Retina (tissue), 1 donor: ENCODE data around the gene TIMELESS.
"Not testable (repeated sequence)": the region's sequence is repeated elsewhere in the genome, so short reads cannot be mapped to it uniquely, and the experiment has no call there.

ENCODE experiments used
- DNase-seq: peaks from one replicate; pipeline ENCODE4 v3.0.0-alpha.2; 2016

TIMELESS gene

DNA sequence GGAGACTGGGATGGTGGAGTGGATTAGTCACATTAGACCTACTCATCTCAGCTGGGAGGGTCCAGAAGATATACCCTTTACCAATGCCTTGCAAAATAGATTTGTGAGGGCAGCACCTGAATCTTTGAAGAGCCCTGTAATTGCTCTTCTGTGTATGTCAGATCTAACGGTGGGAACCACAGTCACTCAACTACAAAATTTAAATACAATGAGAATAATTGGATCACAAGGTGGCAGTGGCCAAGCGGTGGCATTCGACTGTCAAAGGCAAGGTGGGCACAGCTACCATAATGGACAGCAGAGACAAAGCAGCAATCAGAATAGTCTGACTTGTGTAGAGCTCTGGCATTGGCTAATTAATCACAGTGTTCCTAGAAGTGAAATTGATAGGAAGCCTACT lies 49.8 kb downstream of the TIMELESS start:
- not testable (repeated sequence) for DNase-seq

DNA sequence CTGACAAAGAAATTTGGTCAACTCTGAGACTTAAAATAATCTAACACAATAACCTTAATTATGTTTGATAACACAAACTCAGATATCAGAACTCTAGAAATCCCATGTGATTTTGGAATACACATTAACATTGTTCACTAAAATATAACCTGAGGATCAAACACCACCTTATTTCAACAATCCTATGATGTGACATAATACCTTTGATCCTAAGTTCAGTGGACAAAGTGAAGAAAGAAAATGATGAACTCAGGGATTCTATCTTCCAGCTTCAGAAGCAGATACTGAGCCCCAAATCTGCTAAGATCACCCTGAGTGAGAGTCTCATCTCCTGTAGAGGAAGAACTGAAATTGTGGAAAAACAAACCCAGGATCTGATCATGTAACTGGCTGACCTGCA lies 50.9 kb downstream of the TIMELESS start:
- no peak for DNase-seq

DNA sequence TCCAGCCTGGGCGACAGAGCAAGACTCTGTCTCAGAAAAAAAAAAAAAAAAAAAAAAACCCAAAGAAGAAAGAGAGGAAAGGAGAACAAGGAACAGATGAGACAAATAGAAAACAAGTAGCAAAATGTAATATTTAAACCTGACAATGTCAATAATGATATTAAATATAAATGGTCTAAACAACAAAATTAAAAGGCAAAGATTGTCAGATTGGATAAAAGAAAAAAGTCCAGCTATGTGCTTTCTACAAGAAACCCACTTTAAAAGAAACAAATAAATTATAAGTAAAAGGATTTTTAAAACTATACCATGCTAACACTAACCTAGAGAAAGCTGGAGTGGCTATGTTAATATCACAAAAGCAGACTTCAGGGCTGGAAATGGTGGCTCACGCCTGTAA lies 56.9 kb downstream of the TIMELESS start:
- DNase-seq = no peak

- DNase-seq = no peak
These were observed 57.5 kb downstream of the TIMELESS start for GRCh38 chr12:56391721-56392120.

DNA sequence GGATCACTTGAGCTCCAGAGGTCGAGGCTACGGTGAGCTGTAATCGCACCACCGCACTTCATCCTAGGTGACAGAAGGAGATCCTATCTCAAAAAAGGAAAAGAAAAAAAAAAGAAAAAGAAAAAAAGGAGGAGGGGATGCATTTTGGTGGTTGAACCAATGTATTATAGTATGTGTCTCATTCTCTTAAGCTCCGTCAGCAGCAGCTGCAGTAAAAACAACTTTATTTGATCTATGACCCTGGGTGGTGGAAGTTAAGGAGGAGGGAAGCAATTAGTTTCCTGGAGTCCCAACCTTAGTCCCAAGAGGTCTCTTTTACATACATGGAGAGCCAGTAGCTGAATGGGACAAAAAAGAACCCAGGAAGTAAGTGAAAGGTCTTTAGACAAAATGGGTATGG lies 59.8 kb downstream of the TIMELESS start:
- no peak for DNase-seq

DNA sequence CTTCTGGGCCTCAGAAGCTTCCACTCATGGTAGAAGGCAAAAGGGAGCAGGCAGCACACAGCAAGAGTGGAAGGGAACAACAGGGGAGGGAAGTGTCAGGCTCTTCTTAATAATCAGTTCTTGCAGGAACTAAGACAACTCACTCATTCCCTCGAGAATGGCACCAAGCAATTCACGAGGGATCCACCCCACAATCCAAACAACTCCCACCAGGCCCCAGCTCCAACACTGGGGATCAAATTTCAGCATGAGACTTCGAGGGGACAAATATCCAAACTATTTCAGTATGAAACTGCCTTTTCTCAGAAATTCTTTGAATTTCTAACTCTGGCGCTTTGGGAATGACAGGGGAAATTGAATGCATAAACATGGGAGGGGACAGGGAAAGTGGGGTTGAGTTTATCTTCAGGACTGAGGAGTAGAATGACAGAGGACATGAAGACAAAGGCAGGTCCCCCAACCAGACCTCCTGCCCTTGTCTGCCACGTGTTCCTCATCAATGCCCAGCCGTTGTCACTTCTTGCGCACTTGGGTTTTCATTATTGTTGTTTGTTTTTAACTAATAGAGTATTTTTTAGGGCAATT lies 62.0 kb downstream of the TIMELESS start:
- no peak for DNase-seq

GRCh38 chr12:56385873-56386272 lies 63.4 kb downstream of the TIMELESS start:
- DNase-seq = no peak

GRCh38 chr12:56382611-56383010 lies 66.6 kb downstream of the TIMELESS start:
- DNase-seq = no peak

DNA sequence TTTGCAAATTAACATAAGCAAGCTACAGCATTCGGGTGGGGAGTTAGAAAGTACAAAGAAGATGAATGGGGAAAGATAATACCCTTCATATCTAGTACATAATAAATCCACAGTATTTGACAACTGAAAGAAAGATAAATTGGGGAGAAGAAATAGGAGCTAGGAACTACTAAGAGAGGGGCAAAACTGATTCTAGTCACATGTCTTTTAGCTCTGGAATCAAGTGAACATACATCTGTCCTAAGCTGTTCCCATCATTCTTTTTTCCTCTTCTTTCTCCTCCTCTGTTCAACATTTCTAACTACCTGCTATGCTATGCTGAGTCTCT lies 71.3 kb downstream of the TIMELESS start:
- DNase-seq = no peak

GRCh38 chr12:56377310-56377988 lies 71.8 kb downstream of the TIMELESS start:
- DNase-seq = no peak

DNA sequence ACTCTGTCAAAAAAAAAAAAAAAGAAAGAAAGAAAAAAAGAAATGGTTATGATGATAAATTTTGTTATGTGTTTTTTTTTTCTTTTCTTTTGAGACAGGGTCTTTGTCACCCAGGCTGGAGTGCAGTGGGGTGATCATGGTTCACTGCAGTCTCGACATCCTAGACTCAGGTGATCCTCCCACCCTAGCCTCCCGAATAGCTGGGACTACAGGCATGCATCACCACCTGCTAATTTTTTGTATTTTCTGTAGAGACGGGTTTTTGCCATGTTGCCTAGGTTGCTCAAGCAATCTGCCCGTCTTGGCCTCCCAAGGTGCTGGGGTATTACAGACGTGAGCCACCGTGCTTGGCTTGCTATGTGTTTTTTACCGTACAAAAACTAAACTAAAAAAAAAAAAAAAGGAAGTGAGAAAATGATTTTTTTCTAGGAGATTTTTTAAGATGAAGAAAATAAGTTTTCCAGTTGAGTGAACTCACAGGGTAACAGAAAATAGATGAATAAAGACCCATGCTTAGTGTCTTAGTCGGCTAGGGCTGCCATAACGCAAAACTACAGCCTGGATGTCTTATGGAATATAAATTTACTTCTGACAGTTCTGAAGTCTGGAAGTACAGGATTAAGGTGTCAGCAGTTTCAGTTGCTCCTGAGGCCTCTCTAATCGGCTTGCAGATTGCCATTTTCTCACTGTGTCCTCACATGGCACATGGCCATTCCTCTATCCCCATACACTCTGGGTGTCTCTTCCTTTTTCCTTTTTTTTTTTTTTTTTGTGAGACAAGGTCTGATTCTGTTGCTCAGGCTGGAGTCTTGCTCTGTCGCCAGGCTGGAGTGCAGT lies 73.4 kb downstream of the TIMELESS start:
- DNase-seq = no peak

DNA sequence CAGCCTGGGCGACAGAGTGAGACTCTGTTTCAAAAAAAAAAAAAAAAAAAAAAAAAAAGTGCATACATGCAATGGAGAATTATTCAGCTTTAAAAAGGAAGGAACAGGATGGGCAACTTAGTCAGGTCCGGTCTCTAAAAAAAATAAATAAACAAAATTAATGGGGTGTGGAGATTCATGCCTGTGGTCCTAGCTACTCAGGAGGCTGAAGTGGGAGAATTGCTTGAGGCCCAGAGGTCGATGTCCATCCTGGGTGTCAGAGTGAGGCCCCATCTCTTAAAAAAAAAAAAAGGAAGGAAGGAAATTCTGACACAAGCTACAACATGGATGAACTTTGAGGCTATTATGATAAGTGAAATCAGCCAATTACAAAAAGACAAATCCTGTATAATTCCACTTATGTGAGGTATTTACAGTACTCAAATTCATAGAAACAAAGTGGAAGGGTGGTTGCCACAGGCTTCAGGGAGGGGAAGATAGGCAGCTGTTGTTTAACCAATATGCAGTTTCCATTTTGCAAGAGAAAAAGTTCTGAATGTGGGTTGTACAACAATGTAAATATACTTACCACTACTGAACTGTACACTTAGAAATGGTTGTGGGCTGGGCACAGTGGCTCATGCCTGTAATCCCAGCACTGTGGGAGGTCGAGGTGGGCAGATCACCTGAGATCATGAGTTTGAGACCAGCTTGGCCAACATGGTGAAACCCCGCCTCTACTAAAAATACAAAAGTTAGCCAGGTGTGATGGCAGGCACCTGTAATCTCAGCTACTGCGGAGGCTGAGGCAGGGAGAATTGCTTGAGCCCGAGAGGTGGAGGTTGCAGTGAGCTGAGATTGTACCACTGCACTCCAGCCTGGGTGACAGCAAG lies 74.3 kb downstream of the TIMELESS start:
- DNase-seq = no peak

- DNase-seq = no peak
These were observed 75.7 kb downstream of the TIMELESS start for GRCh38 chr12:56373515-56373914.

DNA sequence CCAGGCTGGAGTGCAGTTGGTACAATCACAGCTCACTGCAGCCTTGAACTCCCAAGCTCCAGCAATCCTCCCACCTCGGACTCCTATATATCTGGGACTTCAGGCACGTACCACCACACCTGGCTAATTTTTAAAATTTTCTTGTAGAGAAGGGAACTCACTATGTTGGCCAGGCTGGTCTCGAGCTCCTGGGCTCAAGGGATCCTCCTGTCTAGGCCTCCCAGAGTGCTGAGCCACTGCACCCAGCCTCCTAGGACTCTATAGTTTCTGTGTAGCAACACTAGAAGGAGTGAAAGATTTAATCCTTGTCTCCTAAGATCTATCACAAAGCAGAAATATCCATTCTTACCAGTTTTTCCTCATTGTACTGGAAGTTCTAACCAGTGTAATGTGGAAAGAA lies 82.3 kb downstream of the TIMELESS start:
- no peak for DNase-seq
